GM12874 (cell line): Measurements from ENCODE around the gene SUCO.

Experiments used
- TF ChIP-seq, protein P1 (sequence below): IDR thresholded peaks from 2 replicates; pipeline ENCODE4 v1.5.1; 2011; ENCODE audit warnings: low read depth, mild to moderate bottlenecking, control low read depth, low read length, moderate library complexity; ENCODE audit not compliant: insufficient read depth

Gene SUCO

DNA sequence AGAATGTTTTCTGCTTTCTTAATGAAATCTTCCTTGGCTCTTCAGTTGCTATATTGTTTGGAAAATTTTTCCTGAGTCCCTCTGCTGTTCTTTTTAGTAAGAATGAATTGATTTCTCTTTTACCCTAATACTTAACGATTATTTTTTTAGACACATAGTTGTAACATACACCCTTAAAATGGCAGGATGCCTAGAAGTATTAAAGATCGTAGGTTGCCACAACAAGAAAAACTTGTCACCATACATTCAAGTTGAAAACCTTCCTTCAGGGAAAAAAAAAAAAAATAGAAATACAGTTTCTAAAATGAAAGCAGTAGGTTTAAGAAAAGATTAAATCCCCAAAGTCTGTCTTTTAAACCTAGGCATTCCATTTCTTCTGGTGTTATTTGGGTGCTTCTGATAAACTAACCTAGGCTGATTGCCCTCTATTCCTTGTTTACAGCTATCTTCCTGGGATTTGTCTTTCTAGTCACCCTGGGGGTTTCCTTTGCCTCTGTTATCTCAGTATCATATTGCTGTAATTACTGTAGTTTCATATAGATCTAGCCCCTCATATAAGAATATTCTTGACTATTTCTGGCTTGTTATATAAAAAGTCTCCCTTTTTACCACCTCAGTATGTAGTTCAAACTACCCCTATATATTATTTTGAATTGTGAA is 16.8 kb downstream of the SUCO start:
- TF ChIP-seq, protein P1, sequence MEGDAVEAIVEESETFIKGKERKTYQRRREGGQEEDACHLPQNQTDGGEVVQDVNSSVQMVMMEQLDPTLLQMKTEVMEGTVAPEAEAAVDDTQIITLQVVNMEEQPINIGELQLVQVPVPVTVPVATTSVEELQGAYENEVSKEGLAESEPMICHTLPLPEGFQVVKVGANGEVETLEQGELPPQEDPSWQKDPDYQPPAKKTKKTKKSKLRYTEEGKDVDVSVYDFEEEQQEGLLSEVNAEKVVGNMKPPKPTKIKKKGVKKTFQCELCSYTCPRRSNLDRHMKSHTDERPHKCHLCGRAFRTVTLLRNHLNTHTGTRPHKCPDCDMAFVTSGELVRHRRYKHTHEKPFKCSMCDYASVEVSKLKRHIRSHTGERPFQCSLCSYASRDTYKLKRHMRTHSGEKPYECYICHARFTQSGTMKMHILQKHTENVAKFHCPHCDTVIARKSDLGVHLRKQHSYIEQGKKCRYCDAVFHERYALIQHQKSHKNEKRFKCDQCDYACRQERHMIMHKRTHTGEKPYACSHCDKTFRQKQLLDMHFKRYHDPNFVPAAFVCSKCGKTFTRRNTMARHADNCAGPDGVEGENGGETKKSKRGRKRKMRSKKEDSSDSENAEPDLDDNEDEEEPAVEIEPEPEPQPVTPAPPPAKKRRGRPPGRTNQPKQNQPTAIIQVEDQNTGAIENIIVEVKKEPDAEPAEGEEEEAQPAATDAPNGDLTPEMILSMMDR: no peak

DNA sequence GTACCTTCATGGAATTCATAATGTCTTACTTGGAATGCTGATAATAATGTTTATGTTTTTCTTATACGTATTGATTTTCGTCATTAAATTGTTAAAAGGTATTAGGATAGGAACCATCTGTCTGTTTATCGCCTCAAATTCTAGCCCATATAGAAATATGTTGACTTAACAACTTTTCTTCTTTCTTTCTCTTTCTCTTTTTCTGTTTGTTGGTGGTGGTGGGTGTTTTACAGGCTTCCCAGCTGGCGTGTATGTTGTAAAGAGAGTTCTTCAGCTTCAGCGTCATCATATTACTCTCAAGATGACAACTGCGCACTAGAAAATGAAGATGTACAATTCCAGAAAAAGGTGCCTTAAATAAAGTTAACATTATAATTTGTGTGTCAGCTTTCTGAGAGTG is 18.3 kb downstream of the SUCO start:
- TF ChIP-seq, protein P1: no peak

DNA sequence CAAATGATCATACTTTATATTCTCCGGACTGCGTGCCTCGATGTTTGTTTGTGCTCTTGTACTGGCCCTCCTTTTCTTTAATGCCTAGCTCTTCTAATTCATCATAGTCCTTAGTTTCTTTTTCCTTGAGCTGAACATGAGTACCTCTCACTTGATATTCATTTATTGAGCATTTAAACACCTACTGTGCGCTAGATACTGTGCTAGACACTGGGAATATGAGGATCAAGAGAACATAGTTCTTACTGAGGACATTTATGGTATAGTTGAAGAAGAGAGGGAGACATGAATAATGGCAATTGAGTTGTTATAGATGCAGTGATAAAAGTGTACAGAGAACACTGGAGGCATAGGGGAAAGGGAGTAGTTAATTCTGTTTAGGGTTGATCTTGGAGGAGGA is 22.0 kb downstream of the SUCO start:
- TF ChIP-seq, protein P1: no peak

DNA sequence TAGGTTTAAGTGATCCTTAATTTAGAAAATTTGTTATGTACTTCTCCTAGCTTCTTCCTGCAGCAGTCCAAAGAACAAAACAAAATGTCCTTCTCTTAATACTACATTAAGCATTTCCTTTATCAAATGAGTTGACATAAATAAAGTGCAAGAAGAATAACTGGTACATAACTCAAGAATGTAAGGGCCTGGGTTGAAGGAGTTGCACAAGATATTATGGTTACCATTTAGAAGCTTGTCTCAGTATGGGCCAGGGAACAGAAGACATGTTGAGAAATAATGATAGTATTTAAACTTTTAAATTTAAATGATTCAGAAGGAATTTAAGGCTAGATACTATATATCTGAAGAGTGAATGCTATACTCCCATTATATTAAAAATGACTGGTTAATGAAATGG is 23.5 kb downstream of the SUCO start:
- TF ChIP-seq, protein P1: no peak

DNA sequence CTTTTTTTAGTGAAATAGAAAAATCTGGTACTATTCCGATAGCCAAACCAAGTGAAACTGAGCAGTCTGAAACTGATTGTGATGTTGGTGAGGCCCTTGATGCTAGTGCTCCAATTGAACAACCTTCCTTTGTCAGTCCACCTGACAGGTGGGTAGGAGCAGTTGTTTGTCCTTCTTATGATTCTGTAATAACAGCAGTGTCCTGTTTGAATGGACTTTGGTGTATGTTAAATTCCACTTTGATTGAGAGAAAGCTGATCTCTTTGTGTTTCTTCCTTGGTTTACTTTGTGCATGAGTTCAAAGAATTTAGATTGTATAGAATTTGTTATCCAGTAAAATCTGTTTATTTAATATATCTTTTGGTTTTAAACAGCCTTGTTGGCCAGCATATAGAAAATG is 24.3 kb downstream of the SUCO start:
- TF ChIP-seq, protein P1: no peak

DNA sequence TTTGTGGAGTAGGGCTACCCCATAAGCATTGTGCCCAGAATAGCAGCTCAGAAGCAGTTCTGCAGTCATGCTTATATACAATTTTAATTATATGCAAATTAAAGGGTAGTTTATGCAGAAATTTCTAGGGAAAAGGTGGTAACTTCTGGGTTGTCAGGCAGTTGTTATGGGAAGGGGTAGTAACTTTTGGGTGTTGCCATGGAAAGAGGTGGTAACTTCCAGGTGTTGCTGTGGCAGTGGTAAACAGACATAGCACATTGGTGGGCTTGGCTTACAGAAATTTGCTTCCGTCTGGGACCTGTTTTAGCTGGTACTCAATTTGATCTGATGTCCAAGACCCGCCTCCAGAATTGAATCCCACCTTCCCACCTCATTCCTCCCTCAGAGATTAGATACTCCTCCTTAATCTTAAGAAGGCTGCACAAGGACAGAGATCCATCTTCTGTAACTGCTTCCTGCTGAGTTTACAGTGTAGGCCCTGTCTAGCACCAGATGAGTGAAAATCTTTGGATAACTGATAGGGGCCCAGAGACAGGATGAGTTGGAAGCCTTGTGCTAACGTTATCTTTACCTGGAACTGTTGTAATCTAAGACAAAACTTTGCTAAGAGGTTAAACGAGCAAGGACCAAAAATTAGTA is 26.7 kb downstream of the SUCO start:
- TF ChIP-seq, protein P1: no peak

DNA sequence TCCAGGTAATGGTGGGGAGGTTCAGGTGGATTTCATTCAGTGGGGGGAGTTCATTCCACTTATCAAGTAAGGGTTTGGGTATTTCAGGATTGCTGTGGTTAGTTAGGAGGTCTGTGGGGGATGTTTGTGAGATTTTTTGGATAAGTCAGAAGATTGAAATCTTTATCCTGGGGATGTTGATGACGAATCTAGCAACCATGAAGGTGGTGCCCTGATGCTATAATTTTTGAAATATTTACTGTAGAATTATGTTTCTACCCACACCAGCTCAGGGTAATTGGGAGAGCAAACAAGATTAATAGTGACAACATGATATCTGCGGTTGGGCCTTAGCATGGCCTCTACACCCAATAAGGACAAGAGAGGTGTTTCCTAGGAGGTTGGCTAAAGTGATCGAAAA is 28.3 kb downstream of the SUCO start:
- TF ChIP-seq, protein P1: no peak
